ENCODE measurements around the gene ZNF521. TPM values are rescaled to one million over a fixed set of nuclear protein-coding genes. Genes with fewer than 3 reads are reported as not detected.

Gene ZNF521
- total and polyA plus RNA-seq, 2 experiments from 2014 or later, result 3.1 to 9.2 TPM

DNA sequence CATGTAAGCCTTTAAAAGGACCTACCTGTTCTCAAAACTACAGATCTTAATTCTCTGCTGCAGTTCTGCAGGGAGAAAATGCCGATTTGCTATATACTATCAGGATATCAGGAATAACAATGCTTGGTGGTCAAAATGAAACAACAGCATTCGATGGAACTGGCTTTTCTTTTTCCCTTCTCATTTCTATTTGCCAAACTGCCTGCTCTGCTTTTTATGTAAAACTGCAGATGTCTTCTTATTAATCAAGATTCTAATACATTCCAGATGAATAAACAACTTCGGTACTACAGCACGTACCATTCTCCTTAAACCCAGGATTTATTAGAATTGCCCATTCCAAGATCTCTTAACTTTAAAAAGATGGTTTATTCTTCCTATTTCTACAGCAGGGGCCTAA is 100.9 kb downstream of the ZNF521 start:
- no peaks in the 10 kb centered on the region for H3K9me2 ChIP-seq (ENCODE audit: insufficient read depth)
- DNase-seq (ENCODE audit: low spot score) (no peak), ATAC-seq (no peak)
- no peak for TF ChIP-seq EZH2phosphoT487 (IDR thresholded peaks at IDR 0.05; ENCODE audit: unreplicated experiment)
- TF ChIP-seq POLR2AphosphoS5 (IDR thresholded peaks at IDR 0.05; ENCODE audit: low read depth), result no peak
- TF ChIP-seq, protein P1, sequence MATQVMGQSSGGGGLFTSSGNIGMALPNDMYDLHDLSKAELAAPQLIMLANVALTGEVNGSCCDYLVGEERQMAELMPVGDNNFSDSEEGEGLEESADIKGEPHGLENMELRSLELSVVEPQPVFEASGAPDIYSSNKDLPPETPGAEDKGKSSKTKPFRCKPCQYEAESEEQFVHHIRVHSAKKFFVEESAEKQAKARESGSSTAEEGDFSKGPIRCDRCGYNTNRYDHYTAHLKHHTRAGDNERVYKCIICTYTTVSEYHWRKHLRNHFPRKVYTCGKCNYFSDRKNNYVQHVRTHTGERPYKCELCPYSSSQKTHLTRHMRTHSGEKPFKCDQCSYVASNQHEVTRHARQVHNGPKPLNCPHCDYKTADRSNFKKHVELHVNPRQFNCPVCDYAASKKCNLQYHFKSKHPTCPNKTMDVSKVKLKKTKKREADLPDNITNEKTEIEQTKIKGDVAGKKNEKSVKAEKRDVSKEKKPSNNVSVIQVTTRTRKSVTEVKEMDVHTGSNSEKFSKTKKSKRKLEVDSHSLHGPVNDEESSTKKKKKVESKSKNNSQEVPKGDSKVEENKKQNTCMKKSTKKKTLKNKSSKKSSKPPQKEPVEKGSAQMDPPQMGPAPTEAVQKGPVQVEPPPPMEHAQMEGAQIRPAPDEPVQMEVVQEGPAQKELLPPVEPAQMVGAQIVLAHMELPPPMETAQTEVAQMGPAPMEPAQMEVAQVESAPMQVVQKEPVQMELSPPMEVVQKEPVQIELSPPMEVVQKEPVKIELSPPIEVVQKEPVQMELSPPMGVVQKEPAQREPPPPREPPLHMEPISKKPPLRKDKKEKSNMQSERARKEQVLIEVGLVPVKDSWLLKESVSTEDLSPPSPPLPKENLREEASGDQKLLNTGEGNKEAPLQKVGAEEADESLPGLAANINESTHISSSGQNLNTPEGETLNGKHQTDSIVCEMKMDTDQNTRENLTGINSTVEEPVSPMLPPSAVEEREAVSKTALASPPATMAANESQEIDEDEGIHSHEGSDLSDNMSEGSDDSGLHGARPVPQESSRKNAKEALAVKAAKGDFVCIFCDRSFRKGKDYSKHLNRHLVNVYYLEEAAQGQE (IDR thresholded peaks at IDR 0.05; ENCODE audit: unreplicated experiment), result no peak
- TF ChIP-seq, protein P2, sequence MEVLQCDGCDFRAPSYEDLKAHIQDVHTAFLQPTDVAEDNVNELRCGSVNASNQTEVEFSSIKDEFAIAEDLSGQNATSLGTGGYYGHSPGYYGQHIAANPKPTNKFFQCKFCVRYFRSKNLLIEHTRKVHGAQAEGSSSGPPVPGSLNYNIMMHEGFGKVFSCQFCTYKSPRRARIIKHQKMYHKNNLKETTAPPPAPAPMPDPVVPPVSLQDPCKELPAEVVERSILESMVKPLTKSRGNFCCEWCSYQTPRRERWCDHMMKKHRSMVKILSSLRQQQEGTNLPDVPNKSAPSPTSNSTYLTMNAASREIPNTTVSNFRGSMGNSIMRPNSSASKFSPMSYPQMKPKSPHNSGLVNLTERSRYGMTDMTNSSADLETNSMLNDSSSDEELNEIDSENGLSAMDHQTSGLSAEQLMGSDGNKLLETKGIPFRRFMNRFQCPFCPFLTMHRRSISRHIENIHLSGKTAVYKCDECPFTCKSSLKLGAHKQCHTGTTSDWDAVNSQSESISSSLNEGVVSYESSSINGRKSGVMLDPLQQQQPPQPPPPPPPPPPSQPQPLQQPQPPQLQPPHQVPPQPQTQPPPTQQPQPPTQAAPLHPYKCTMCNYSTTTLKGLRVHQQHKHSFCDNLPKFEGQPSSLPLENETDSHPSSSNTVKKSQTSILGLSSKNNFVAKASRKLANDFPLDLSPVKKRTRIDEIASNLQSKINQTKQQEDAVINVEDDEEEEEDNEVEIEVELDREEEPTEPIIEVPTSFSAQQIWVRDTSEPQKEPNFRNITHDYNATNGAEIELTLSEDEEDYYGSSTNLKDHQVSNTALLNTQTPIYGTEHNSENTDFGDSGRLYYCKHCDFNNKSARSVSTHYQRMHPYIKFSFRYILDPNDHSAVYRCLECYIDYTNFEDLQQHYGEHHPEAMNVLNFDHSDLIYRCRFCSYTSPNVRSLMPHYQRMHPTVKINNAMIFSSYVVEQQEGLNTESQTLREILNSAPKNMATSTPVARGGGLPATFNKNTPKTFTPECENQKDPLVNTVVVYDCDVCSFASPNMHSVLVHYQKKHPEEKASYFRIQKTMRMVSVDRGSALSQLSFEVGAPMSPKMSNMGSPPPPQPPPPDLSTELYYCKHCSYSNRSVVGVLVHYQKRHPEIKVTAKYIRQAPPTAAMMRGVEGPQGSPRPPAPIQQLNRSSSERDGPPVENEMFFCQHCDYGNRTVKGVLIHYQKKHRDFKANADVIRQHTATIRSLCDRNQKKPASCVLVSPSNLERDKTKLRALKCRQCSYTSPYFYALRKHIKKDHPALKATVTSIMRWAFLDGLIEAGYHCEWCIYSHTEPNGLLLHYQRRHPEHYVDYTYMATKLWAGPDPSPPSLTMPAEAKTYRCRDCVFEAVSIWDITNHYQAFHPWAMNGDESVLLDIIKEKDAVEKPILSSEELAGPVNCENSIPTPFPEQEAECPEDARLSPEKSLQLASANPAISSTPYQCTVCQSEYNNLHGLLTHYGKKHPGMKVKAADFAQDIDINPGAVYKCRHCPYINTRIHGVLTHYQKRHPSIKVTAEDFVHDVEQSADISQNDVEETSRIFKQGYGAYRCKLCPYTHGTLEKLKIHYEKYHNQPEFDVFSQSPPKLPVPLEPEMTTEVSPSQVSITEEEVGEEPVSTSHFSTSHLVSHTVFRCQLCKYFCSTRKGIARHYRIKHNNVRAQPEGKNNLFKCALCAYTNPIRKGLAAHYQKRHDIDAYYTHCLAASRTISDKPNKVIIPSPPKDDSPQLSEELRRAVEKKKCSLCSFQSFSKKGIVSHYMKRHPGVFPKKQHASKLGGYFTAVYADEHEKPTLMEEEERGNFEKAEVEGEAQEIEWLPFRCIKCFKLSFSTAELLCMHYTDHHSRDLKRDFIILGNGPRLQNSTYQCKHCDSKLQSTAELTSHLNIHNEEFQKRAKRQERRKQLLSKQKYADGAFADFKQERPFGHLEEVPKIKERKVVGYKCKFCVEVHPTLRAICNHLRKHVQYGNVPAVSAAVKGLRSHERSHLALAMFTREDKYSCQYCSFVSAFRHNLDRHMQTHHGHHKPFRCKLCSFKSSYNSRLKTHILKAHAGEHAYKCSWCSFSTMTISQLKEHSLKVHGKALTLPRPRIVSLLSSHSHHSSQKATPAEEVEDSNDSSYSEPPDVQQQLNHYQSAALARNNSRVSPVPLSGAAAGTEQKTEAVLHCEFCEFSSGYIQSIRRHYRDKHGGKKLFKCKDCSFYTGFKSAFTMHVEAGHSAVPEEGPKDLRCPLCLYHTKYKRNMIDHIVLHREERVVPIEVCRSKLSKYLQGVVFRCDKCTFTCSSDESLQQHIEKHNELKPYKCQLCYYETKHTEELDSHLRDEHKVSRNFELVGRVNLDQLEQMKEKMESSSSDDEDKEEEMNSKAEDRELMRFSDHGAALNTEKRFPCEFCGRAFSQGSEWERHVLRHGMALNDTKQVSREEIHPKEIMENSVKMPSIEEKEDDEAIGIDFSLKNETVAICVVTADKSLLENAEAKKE (CRISPR knock-in tag; IDR thresholded peaks at IDR 0.05), result no peak
- TF ChIP-seq, protein P3, sequence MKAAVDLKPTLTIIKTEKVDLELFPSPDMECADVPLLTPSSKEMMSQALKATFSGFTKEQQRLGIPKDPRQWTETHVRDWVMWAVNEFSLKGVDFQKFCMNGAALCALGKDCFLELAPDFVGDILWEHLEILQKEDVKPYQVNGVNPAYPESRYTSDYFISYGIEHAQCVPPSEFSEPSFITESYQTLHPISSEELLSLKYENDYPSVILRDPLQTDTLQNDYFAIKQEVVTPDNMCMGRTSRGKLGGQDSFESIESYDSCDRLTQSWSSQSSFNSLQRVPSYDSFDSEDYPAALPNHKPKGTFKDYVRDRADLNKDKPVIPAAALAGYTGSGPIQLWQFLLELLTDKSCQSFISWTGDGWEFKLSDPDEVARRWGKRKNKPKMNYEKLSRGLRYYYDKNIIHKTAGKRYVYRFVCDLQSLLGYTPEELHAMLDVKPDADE (IDR thresholded peaks at IDR 0.05), result no peak
- TF ChIP-seq CREB1 (CRISPR knock-in tag; IDR thresholded peaks at IDR 0.05; ENCODE audit: low read depth), result no peak
- no peak for TF ChIP-seq JUNB (IDR thresholded peaks at IDR 0.05; ENCODE audit: unreplicated experiment)
- TF ChIP-seq ZNF114 (CRISPR knock-in tag; IDR thresholded peaks at IDR 0.05), result no peak
- no peak for TF ChIP-seq EZH2 (IDR thresholded peaks at IDR 0.05; ENCODE audit: low read depth, unreplicated experiment)
- TF ChIP-seq, protein P4, sequence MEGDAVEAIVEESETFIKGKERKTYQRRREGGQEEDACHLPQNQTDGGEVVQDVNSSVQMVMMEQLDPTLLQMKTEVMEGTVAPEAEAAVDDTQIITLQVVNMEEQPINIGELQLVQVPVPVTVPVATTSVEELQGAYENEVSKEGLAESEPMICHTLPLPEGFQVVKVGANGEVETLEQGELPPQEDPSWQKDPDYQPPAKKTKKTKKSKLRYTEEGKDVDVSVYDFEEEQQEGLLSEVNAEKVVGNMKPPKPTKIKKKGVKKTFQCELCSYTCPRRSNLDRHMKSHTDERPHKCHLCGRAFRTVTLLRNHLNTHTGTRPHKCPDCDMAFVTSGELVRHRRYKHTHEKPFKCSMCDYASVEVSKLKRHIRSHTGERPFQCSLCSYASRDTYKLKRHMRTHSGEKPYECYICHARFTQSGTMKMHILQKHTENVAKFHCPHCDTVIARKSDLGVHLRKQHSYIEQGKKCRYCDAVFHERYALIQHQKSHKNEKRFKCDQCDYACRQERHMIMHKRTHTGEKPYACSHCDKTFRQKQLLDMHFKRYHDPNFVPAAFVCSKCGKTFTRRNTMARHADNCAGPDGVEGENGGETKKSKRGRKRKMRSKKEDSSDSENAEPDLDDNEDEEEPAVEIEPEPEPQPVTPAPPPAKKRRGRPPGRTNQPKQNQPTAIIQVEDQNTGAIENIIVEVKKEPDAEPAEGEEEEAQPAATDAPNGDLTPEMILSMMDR (conservative IDR thresholded peaks at IDR 0.05; ENCODE audit: low read depth in 2 of 2), result no peak
- no peak for TF ChIP-seq ZNF331 (CRISPR knock-in tag; IDR thresholded peaks at IDR 0.05; ENCODE audit: low read depth)
- TF ChIP-seq NANOG (IDR thresholded peaks at IDR 0.05; ENCODE audit: borderline replicate concordance), result no peak
- TF ChIP-seq STAT1 (IDR thresholded peaks at IDR 0.05; ENCODE audit: unreplicated experiment), result no peak
- no peaks in the 10 kb centered on the region for H3K27me3 ChIP-seq (ENCODE audit: insufficient read depth)
- no peaks in the 10 kb centered on the region for H3K4me1 ChIP-seq (ENCODE audit: insufficient read depth)
- H3K36me3 ChIP-seq (ENCODE audit: insufficient read depth), result no peaks in the 10 kb centered on the region
- Mint-ChIP-seq H3K4me3 (no peak overlapping the region), H3K4me1 (peaks cover 2% of the 10 kb centered on the region; the same call in 1 of the 3 replicates), H3K27ac (no peak overlapping the region), H3K27me3 (ENCODE audit: insufficient read depth, low read depth, poor library complexity) (no peaks in the 10 kb centered on the region), H3K36me3 (ENCODE audit: low read depth) (no peaks in the 10 kb centered on the region), H3K9me3 (no peaks in the 10 kb centered on the region)
- no peaks in the 10 kb centered on the region for H3F3A ChIP-seq (replicated peaks; ENCODE audit: low read depth)
- H4K20me1 ChIP-seq (replicated peaks; ENCODE audit: insufficient read depth), result no peaks in the 10 kb centered on the region
- H3K27ac ChIP-seq (ENCODE audit: low read depth), result no peak overlapping the region
- no peak overlapping the region for H3K4me2 ChIP-seq
- no peak overlapping the region for H2AFZ ChIP-seq
- H3K4me3 ChIP-seq, result no peak overlapping the region
- no peaks in the 10 kb centered on the region for H3K79me2 ChIP-seq (replicated peaks; ENCODE audit: insufficient read depth)

Data from GM23338 (cell line).